B cell (primary cell): ENCODE results near the gene HTR3A. TPM values are rescaled to one million over a fixed set of nuclear protein-coding genes. Genes with fewer than 3 reads are reported as not detected.

Source experiments
- ATAC-seq: fragments of 200-7000 bp; cut with Tn5 transposase; one replicate; pipeline ENCODE4 v1.10.0; 2021; ENCODE audit warnings: low read depth, mild to moderate bottlenecking, moderate number of reproducible peaks, moderate library complexity
- CTCF ChIA-PET: fragments of 350-600 bp; sonication (Branson Sonifier 250); formaldehyde crosslinking; loops from one replicate; lab custom pipeline; 2021; ENCODE audit warnings: antibody characterized with exemption, inconsistent platforms; lab: Charles Lee
- POLR2A ChIA-PET: fragments of 350-600 bp; sonication (Branson Sonifier 250); formaldehyde crosslinking; loops from one replicate; lab custom pipeline; 2021; ENCODE audit warnings: antibody characterized with exemption; lab: Charles Lee
- DNase-seq: peaks from one replicate; pipeline ENCODE4 v3.0.0; 2013
- H2AFZ ChIP-seq: 2 replicates; pipeline ENCODE4 v1.6.1; 2012; ENCODE audit warnings: mild to moderate bottlenecking, low read depth, low read length; ENCODE audit not compliant: insufficient read depth, poor library complexity, severe bottlenecking
- H3K27ac ChIP-seq, 2 donors: 1 replicate in 1 of 2; 2 replicates in 1 of 2; pipeline ENCODE4 v1.5.1; 2012 to 2013; ENCODE audit warnings: low read length in 2 of 2, mild to moderate bottlenecking in 2 of 2, moderate library complexity in 1 of 2
- H3K27me3 ChIP-seq, 4 experiments: fragments of 200-600 bp in 1 of 4; sonication (generic) in 1 of 4; replicated peaks in 1 of 4; 1 replicate in 2 of 4; 2 replicates in 2 of 4; pipeline versions ENCODE4 v1.6.1 to v1.7.0; 2013 to 2016; ENCODE audit warnings: low read length in 3 of 4, mild to moderate bottlenecking in 2 of 4, mixed read lengths in 1 of 4, moderate library complexity in 1 of 4; ENCODE audit not compliant: insufficient read depth in 4 of 4, control insufficient read depth in 3 of 4; ENCODE audit errors: control extremely low read depth in 1 of 4
- H3K36me3 ChIP-seq, 2 experiments: replicated peaks in 1 of 2; 1 replicate in 1 of 2; 2 replicates in 1 of 2; pipeline versions ENCODE4 v1.6.1 to v1.7.1; 2013; ENCODE audit warnings: low read length in 1 of 2; ENCODE audit not compliant: insufficient read depth in 2 of 2, control insufficient read depth in 1 of 2; ENCODE audit errors: control extremely low read depth in 1 of 2, extremely low read depth in 1 of 2
- H3K4me1 ChIP-seq, 2 donors: fragments of 200-600 bp in 1 of 2; sonication (generic) in 1 of 2; 1 replicate in 1 of 2; 2 replicates in 1 of 2; pipeline versions ENCODE4 v1.5.1 to v1.6.1; 2013 to 2017; ENCODE audit warnings: low read length in 2 of 2; ENCODE audit not compliant: control insufficient read depth in 2 of 2, insufficient read depth in 2 of 2
- H3K4me2 ChIP-seq: replicated peaks from 2 replicates; pipeline ENCODE3; 2012; ENCODE audit warnings: mild to moderate bottlenecking, low read depth, low read length; ENCODE audit not compliant: poor library complexity, severe bottlenecking
- H3K4me3 ChIP-seq, 5 experiments: fragments of 200-600 bp in 1 of 5; sonication (generic) in 1 of 5; 1 replicate in 3 of 5; 2 replicates in 2 of 5; pipeline versions ENCODE4 v1.5.1 to v1.7.0; 2011 to 2016; ENCODE audit warnings: low read length in 4 of 5, mild to moderate bottlenecking in 4 of 5, low read depth in 2 of 5, control low read depth in 1 of 5, moderate library complexity in 1 of 5; ENCODE audit not compliant: insufficient read depth in 1 of 5; ENCODE audit errors: control extremely low read depth in 1 of 5, extremely low read depth in 1 of 5
- H3K79me2 ChIP-seq: fragments of 200-600 bp; sonication (generic); one replicate; pipeline ENCODE4 v1.6.0; 2016; ENCODE audit warnings: low read length; ENCODE audit not compliant: control insufficient read depth, insufficient read depth
- H3K9ac ChIP-seq: fragments of 200-600 bp; sonication (generic); 2 replicates; pipeline ENCODE4 v1.6.1; 2017; ENCODE audit warnings: mild to moderate bottlenecking, low read length, moderate library complexity
- H3K9me3 ChIP-seq, 3 donors: one replicate each; pipeline versions ENCODE4 v1.6.1 to v1.7.1; 2013; ENCODE audit warnings: low read length in 2 of 3; ENCODE audit not compliant: control insufficient read depth in 2 of 3, insufficient read depth in 1 of 3; ENCODE audit errors: control extremely low read depth in 1 of 3
- H4K20me1 ChIP-seq: 2 replicates; pipeline ENCODE4 v1.6.0; 2012; ENCODE audit warnings: mild to moderate bottlenecking, low read length; ENCODE audit not compliant: insufficient read depth, control insufficient read depth, poor library complexity, severe bottlenecking
- H3K27ac Mint-ChIP-seq: one replicate; pipeline ENCODE4 v1.8.0; 2021; ENCODE audit warnings: mixed read lengths
- H3K27me3 Mint-ChIP-seq: one replicate; pipeline ENCODE4 v1.8.0; 2021; ENCODE audit warnings: mixed read lengths
- H3K4me1 Mint-ChIP-seq: one replicate; pipeline ENCODE4 v1.8.0; 2021; ENCODE audit warnings: mixed read lengths
- H3K4me3 Mint-ChIP-seq: one replicate; pipeline ENCODE4 v1.8.0; 2021; ENCODE audit warnings: mixed read lengths
- H3K9me3 Mint-ChIP-seq: one replicate; pipeline ENCODE4 v1.8.0; 2022; ENCODE audit warnings: mixed read lengths; ENCODE audit not compliant: insufficient read depth
- CTCF ChIP-seq: fragments of 200-600 bp; IDR thresholded peaks from one replicate; pipeline ENCODE4 v1.8.0; 2022; ENCODE audit warnings: antibody characterized with exemption, mild to moderate bottlenecking
- EZH2 ChIP-seq: IDR thresholded peaks from 2 replicates; pipeline ENCODE4 v1.6.1; 2012; ENCODE audit warnings: borderline replicate concordance, low read depth, mild to moderate bottlenecking, moderate library complexity, low read length; ENCODE audit not compliant: insufficient read depth, poor library complexity, severe bottlenecking
- WGBS: methylation state at CpG from one replicate; pipeline ENCODE4 v1.1.5; 2013; ENCODE audit warnings: missing lambda C conversion rate; ENCODE audit not compliant: insufficient coverage; 5-methylcytosine and 5-hydroxymethylcytosine counted together
- intact Hi-C: fragments of 100-400 bp; cut with micrococcal nuclease; formaldehyde crosslinking; loops from one replicate; pipeline ENCODE4 v1.10.0; 2022
- polyA plus RNA-seq: library from polyadenylated mRNA; depleted of rRNA; stranded (reverse); fragments of >200 nt; gene quantifications from 2 replicates; pipeline ENCODE4 v1.2.3, GENCODE V29; 2012
- total RNA-seq, 2 donors: library from RNA; stranded (reverse); fragments of 120-200 nt in 1 of 2; gene quantifications; 1 replicate in 1 of 2; 2 replicates in 1 of 2; pipeline versions ENCODE4 v1.2.3 to v1.2.4, GENCODE V29; 2013 to 2022

HTR3A gene
- total and polyA plus RNA-seq, 2 donors (not counting 1 experiment from before 2014, with no cell fraction given), result 8.1 to 16.1 TPM

DNA sequence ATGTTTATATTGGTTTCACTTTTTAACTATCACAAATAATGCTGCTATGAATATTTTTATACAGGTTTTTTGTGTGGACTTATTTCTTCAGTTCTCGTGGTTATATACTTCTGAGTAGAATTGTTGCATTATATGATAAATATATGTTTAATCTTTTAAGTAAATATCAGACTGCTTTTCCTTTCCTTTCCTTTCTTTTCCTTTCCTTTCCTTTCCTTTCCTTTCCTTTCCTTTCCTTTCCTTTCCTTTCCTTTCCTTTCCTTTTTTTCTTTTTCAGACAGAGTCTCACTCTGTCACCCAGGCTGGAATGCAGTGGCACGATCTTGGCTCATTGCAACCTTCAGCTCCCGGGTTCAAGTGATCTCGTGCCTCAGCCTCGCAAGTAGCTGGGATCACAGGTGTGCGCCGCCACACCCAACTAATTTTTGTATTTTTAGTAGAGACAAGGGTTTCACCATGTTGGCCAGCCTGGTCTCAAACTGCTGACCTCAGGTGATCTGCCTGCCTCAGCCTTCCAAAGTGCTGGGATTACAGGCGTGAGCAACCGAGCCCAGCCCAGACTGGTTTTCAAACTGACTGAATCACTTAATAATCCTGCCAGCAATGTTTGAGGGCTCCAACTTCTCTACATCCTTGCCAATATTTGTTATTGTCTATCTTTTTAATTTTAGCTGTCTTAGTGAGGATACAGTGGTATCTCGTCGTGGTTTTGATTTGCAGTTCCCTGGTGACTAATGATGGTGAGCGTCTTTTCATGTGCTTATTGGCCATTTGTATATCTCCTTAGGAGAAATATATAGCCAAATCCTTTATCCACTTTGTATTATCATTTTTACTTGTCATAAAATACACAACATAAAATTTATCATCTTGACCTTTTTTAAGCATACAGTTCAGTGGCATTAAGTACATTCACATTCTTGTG lies 48.4 kb upstream of the HTR3A start:
- Histone ChIP-seq H3K27me3 (no peaks in the 10 kb centered on the region), H3K4me2 (no peak overlapping the region), H3K79me2 (no peaks in the 10 kb centered on the region), H3K36me3 (no peaks in the 10 kb centered on the region), H3K9ac (no peak overlapping the region), H3K9me3 (peaks cover 0 to 3% (median 0%) of the 10 kb centered on the region in 3 donors), H4K20me1 (no peaks in the 10 kb centered on the region), H3K27ac (no peak overlapping the region), H3K4me1 (peaks cover 0 to 4% of the 10 kb centered on the region in 2 donors), H3K4me3 (no peak overlapping the region), H2AFZ (no peak overlapping the region)
- TF ChIP-seq EZH2, result no peak
- no peak for TF ChIP-seq CTCF
- WGBS, result 89% methylated on average over 8 of the region's 12 CpGs
- intact Hi-C loops, result no loop called here
- Mint-ChIP-seq H3K4me1 (peaks cover 3% of the 10 kb centered on the region), H3K4me3 (no peak overlapping the region), H3K27ac (no peak overlapping the region), H3K27me3 (peaks cover 10% of the 10 kb centered on the region), H3K9me3 (no peaks in the 10 kb centered on the region)
- DNase-seq (no peak), ATAC-seq (no peak)
- ChIA-PET CTCF (interaction anchor here (1.6 kb wide), 1 partner anchor 31 kb away, joined by 7 read pairs; no protein-coding TSS in a partner anchor), POLR2A (no interaction called here)

DNA sequence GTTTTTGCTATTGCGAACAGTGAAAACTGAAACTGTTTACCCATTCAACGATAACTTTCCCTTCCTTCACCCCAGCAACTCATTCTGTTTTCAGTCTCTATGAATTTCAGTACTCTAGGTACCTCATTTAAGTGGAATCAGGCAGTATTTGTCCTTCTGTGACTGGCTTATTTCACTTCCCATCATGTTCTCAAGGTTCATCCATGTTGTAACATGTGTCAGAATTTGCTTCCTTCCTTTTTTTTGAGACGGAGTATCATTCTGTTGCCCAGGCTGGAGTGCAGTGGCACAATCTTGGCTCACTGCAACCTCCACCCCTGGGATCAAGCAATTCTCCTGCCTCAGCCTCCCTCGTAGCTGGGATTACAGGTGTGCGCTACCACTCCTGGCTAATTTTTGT lies 46.6 kb upstream of the HTR3A start:
- Histone ChIP-seq H2AFZ (no peak overlapping the region), H3K79me2 (no peaks in the 10 kb centered on the region), H3K4me1 (peaks cover 0 to 4% of the 10 kb centered on the region in 2 donors), H3K4me2 (no peak overlapping the region), H3K27ac (no peak overlapping the region), H3K36me3 (no peaks in the 10 kb centered on the region), H3K27me3 (no peaks in the 10 kb centered on the region), H3K9ac (no peak overlapping the region), H3K9me3 (peaks cover 0 to 3% (median 0%) of the 10 kb centered on the region in 3 donors), H4K20me1 (no peaks in the 10 kb centered on the region), H3K4me3 (no peak overlapping the region)
- no peaks in the 10 kb centered on the region for H3K9me3 Mint-ChIP-seq
- ATAC-seq (no peak), DNase-seq (no peak)
- TF ChIP-seq CTCF (no peak), EZH2 (no peak)
- intact Hi-C loops, result no loop called here
- no CpG with 5 or more reads among the region's 5 CpGs for WGBS
- H3K4me3 Mint-ChIP-seq, result no peak overlapping the region
- ChIA-PET CTCF (no interaction called here), POLR2A (no interaction called here)
- H3K27ac Mint-ChIP-seq, result no peak overlapping the region
- peaks cover 3% of the 10 kb centered on the region for H3K4me1 Mint-ChIP-seq
- peaks cover 8% of the 10 kb centered on the region for H3K27me3 Mint-ChIP-seq
